ENCODE data around the gene METRN.

METRN gene

DNA sequence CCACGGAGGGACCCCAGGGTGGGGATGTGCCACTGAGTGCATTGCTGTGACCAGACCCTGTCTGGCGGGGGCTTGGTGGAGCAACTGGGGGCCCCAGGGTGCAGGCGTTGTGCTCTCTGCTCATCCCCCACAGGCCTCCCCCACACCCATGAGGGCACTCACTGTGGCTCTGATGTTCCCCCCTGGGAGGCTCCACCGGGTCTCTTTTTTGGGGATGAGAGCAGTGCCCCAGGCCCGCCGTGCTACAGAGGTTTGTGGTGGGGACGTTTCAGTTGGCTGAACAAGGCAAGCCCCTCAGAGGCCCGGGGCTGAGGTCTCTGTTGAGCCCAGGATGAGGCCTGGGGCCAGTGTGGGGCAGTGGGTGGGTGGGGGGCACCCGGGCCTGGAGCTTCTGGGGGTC is 8.8 kb downstream of the METRN start:
- no peak for DNase-seq (ENCODE audit: low spot score)

DNA sequence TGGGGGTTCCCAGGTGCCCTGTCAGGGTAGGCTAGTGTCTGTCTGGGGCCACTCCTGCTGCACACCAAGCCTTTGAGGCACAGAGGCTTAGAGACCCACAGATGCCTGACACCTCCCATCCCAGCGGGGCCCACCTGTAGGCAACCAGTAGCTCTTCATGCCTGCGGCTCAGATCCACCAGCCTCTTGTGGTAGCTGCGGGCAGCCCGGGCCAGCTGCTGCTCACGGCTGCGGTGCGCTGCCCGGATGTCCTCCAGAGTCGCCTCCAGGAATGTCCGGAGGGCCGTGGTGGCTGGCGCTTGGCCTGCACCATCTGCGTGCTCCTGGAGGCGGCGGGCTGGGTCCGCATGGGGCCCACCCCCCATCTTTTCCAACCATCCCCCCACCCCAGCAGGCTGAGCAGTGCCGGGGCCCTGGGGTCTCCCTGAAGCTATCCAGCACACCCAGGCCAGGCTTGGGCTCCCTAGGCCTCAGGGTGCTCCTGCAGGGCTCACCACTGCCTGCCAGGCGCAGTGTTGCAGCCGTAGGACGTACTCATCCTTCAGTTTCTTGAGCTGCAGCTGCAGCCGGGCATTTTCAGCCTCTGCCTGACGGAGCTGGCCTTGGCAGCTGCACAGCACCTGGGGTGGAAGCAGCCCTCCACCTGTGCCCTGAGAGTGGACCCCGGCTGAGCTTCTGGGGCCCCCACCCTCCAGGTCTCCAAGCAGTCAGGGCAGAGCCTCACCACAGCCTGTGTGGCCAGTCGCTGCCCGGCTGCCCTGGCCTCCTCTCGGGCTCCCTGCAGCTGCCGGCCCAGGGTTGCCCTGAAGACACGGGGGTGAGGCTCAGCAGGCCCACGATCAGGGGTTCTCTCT is 9.5 kb downstream of the METRN start:
- DNase-seq (ENCODE audit: low spot score) = no peak

- no peak for DNase-seq (ENCODE audit: low spot score)
Measured at GRCh38 chr16:725041-725376, 10.1 kb downstream of the METRN start.

- no peak for DNase-seq (ENCODE audit: low spot score)
Measured at GRCh38 chr16:725463-726187, 10.7 kb downstream of the METRN start.

DNA sequence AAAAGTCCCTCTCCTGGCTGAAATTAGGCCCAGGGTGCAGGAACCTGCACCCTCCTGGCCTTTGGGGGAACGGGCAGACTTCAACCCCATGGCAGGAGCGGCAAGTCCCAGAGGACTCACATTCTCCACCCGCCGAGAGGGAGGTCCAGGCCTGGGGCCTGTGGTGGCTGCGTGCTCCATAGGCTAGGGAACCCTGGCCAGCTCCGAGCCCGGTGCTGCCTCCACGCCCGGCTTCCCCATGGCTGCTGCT is 11.2 kb downstream of the METRN start:
- DNase-seq (ENCODE audit: low spot score) = no peak

DNA sequence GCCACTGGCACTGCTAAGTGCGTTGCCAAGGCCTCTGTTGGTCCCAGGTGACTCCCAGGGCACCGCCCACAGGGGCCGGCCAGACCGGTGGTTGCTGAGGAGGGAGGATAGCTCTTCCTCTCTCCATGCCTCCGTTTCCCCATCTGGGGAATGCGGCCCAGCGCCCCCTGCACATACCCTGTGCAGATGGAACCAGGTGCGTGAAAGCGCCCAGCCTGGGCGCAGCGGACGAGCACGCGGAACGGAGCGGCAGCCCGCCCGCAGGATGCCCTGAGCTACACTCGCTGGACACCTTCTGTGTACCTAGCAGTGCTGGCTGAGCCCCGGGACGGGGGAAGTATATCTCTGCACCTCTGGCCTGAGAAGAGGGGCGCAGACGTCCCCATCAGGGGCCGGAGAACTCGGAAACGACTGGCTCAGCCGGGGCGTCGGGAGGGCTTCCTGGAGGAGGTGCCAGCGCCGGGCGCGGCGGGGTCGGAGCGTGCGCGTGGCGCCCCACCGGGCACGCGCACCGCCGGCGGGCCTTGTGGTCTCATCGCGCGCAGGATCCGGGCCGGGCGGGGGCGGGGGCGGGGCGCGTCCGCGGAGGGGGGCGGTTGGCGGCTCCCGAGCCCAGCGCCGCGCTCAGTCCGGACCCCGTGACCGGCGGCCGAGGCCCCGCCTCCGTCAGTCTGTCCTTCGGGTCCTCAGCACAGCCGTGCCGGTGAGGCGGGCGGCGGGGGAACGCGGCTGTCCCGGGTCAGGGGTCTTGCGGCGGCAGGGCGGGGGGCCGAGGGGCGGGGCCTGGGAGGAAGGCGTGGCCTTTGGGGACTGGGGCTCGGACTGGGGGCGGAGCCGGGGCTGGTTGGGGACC is 11.7 kb downstream of the METRN start, which contains the start of the genes CCDC78 and HAGHL:
Gene CCDC78, minus strand, starts transcription at position 6 of the 853 bp plus-strand sequence. CDS start 76 bp downstream, outside the sequence.
Gene HAGHL, plus strand, starts transcription at position 669 of the 853 bp plus-strand sequence. CDS start 404 bp downstream, outside the sequence.
- peak; percentile 62 for DNase-seq (ENCODE audit: low spot score)

- DNase-seq (ENCODE audit: low spot score) = no peak
Measured at GRCh38 chr16:727291-727977, 12.5 kb downstream of the METRN start.

- peak; percentile 57 for DNase-seq (ENCODE audit: low spot score)
Measured at GRCh38 chr16:728131-728889, 13.4 kb downstream of the METRN start.

DNA sequence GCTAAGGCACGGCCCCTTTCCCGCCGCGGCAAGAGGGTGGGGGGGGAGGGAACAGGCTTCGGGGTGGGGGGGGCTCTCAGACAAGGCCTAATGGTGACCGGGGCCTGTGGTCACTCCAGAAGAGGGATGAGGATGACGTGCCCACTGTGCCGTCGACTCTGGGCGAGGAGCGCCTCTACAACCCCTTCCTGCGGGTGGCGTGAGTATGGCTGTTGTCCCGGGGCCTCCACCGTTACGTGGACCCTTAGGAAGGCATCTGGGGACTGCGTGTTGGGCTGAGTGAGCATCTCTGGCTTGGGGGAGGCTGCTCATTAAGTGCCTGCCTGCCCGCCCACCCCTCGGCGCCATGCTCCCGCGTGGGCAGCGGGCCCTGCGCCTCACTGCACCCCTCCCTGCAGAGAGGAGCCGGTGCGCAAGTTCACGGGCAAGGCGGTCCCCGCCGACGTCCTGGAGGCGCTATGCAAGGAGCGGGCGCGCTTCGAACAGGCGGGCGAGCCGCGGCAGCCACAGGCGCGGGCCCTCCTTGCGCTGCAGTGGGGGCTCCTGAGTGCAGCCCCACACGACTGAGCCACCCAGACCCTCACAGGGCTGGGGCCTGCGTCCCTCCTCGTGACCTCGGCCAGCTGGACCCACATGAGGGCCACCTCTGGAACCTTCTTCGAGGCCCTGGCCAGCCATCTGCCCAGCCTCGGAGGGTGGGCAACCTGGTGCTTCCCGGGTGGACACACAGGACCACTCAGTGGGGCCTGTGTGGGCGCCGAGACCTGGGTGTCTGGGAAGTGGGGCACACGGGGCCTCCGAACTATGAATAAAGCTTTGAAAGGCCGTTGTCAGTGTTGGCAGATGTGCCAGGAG is 14.2 kb downstream of the METRN start:
- no peak for DNase-seq (ENCODE audit: low spot score)

DNA sequence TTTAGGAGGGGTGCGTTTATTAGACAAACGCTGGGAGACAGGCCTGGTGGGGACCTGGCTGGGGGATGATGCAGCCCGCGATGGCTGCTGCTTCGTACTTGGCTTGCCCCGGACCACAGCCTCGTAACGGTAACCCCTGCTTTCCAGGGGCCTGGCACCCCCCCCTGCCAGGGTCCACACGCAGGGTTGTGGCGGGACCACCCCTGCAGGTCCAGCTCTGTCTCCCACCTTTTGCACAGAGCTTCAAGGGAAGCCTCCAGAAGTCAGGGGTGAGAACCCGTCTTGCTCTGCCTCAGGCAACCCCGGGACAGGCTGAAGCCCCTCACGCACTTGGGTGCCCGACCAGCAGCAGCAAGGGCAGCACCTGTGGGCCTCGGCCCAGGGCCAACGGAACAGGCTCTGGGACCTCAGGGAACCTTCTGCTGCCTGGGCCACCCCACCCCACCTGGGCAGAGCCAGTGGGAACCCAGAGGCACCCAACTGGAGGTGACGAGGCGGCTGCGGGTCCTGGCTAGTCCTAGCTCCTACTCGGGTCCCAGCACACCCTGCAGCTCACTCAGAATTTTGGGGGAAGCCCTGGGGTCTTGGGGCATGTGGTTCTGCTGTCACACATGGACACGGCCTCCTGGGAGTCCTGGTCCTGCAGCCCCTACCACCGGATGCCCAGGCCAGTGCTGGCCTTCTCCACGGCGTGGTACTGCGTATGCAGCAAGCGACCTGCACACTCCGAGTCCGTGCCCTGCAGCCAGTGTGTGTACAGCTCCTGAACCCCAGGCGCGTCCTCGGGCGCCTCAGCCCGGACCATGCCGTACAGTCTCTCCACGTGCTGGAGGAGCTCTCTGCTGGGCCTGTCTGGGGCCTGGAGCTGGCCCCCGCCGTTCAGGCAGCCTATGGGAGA is 15.1 kb downstream of the METRN start:
- no peak for DNase-seq (ENCODE audit: low spot score)

- DNase-seq (ENCODE audit: low spot score) = no peak
Measured at GRCh38 chr16:730666-731509, 16.0 kb downstream of the METRN start.

- DNase-seq (ENCODE audit: low spot score) = no peak
Measured at GRCh38 chr16:732332-732731, 17.4 kb downstream of the METRN start.

DNA sequence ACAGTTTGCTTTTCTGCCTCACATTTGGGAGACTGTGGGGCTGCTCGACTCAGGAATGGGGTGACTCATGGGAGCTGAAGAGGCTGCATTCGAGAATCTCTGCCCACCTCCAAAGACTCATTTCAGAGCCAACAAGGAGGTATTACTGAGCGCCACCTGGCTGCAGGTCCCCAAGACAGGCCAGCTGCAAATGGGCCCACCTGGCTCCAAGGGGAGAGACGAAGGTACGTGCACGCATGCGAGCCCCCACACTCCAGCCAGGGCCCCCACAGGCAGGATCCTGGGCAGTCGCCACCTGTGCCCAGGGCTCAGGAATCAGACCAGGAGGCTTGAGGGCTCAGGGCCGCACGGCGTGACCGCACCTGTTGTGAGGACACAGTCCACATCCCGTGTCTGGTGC is 18.0 kb downstream of the METRN start:
- no peak for DNase-seq (ENCODE audit: low spot score)

- DNase-seq (ENCODE audit: low spot score) = no peak
Measured at GRCh38 chr16:733382-734207, 18.7 kb downstream of the METRN start.

- no peak for DNase-seq (ENCODE audit: low spot score)
Measured at GRCh38 chr16:734208-734980, 19.5 kb downstream of the METRN start.
